ENCODE data around the gene PCDHGA3. TPM values are rescaled to one million over a fixed set of nuclear protein-coding genes. Genes with fewer than 3 reads are reported as not detected.

PCDHGA3 gene
- total RNA-seq, 1 donor from 2014 or later = not detected

GRCh38 chr5:141351591-141351990, 8.0 kb downstream of the PCDHGA3 start:
- TF ChIP-seq CTCF (IDR thresholded peaks at IDR 0.05) = no peak
- H3K9me3 Mint-ChIP-seq (ENCODE audit: unreplicated experiment) = peaks cover 28% of the 10 kb centered on the region
- DNase-seq (ENCODE audit: extremely low spot score, unreplicated experiment) = no peak
- H3K27ac Mint-ChIP-seq (ENCODE audit: unreplicated experiment) = no peak overlapping the region
- no peaks in the 10 kb centered on the region for H3K27me3 Mint-ChIP-seq (ENCODE audit: unreplicated experiment)
- peaks cover 1% of the 10 kb centered on the region for H3K4me1 Mint-ChIP-seq (ENCODE audit: unreplicated experiment)
- no peak overlapping the region for H3K4me3 Mint-ChIP-seq (ENCODE audit: unreplicated experiment)
- peaks cover 1% of the 10 kb centered on the region for H3K36me3 Mint-ChIP-seq (ENCODE audit: unreplicated experiment)

- H3K27ac Mint-ChIP-seq (ENCODE audit: unreplicated experiment) = no peak within 1 kb of the TSS
- no peak for DNase-seq (ENCODE audit: extremely low spot score, unreplicated experiment)
- no peak within 1 kb of the TSS for H3K4me3 Mint-ChIP-seq (ENCODE audit: unreplicated experiment)
- peaks cover 35% of the 10 kb centered on the region for H3K9me3 Mint-ChIP-seq (ENCODE audit: unreplicated experiment)
- TF ChIP-seq CTCF (IDR thresholded peaks at IDR 0.05) = no peak
- H3K4me1 Mint-ChIP-seq (ENCODE audit: unreplicated experiment) = peaks cover 1% of the 10 kb centered on the region
- no peaks in the 10 kb centered on the region for H3K27me3 Mint-ChIP-seq (ENCODE audit: unreplicated experiment)
- H3K36me3 Mint-ChIP-seq (ENCODE audit: unreplicated experiment) = peaks cover 1% of the 10 kb centered on the region
Observed at GRCh38 chr5:141354900-141355469, 11.4 kb downstream of the PCDHGA3 start, which contains the start of gene PCDHGA4. Gene PCDHGA4, plus strand, starts transcription at chr5:141355021. Its CDS starts 87 bp downstream, at chr5:141355108.

- H3K36me3 Mint-ChIP-seq (ENCODE audit: unreplicated experiment) = no peaks in the 10 kb centered on the region
Observed at GRCh38 chr5:141355641-141356040, 12.0 kb downstream of the PCDHGA3 start.

GRCh38 chr5:141356133-141356532, 12.5 kb downstream of the PCDHGA3 start:
- H3K4me1 Mint-ChIP-seq (ENCODE audit: unreplicated experiment) = no peaks in the 10 kb centered on the region
- no peak for DNase-seq (ENCODE audit: extremely low spot score, unreplicated experiment)
- TF ChIP-seq CTCF (IDR thresholded peaks at IDR 0.05) = no peak
- H3K27me3 Mint-ChIP-seq (ENCODE audit: unreplicated experiment) = no peaks in the 10 kb centered on the region
- H3K4me3 Mint-ChIP-seq (ENCODE audit: unreplicated experiment) = no peak overlapping the region
- peaks cover 38% of the 10 kb centered on the region for H3K9me3 Mint-ChIP-seq (ENCODE audit: unreplicated experiment)
- H3K36me3 Mint-ChIP-seq (ENCODE audit: unreplicated experiment) = no peaks in the 10 kb centered on the region
- H3K27ac Mint-ChIP-seq (ENCODE audit: unreplicated experiment) = no peak overlapping the region

More at GRCh38 chr5:141355641-141356040, 12.0 kb downstream of the PCDHGA3 start:
- DNase-seq (ENCODE audit: extremely low spot score, unreplicated experiment) = no peak
- H3K9me3 Mint-ChIP-seq (ENCODE audit: unreplicated experiment) = peaks cover 37% of the 10 kb centered on the region
- no peaks in the 10 kb centered on the region for H3K27me3 Mint-ChIP-seq (ENCODE audit: unreplicated experiment)
- no peaks in the 10 kb centered on the region for H3K4me1 Mint-ChIP-seq (ENCODE audit: unreplicated experiment)
- TF ChIP-seq CTCF (IDR thresholded peaks at IDR 0.05) = no peak
- no peak overlapping the region for H3K27ac Mint-ChIP-seq (ENCODE audit: unreplicated experiment)
- H3K4me3 Mint-ChIP-seq (ENCODE audit: unreplicated experiment) = no peak overlapping the region

GRCh38 chr5:141356950-141357349, 13.3 kb downstream of the PCDHGA3 start:
- DNase-seq (ENCODE audit: extremely low spot score, unreplicated experiment) = no peak
- peaks cover 38% of the 10 kb centered on the region for H3K9me3 Mint-ChIP-seq (ENCODE audit: unreplicated experiment)
- H3K4me3 Mint-ChIP-seq (ENCODE audit: unreplicated experiment) = no peak overlapping the region

More at GRCh38 chr5:141356950-141357349, 13.3 kb downstream of the PCDHGA3 start:
- TF ChIP-seq CTCF (IDR thresholded peaks at IDR 0.05) = no peak
- no peaks in the 10 kb centered on the region for H3K36me3 Mint-ChIP-seq (ENCODE audit: unreplicated experiment)
- H3K27me3 Mint-ChIP-seq (ENCODE audit: unreplicated experiment) = no peaks in the 10 kb centered on the region
- H3K4me1 Mint-ChIP-seq (ENCODE audit: unreplicated experiment) = no peaks in the 10 kb centered on the region
- no peak overlapping the region for H3K27ac Mint-ChIP-seq (ENCODE audit: unreplicated experiment)

Measured in osteocyte (in vitro differentiated cells).